HS-27A (cell line): ENCODE measurements around the gene BLVRB.
A peak's percentile ranks its signal among the peaks of the same experiment; 100 is the strongest.
"Not testable (repeated sequence)": the region's sequence is repeated elsewhere in the genome, so short reads cannot be mapped to it uniquely, and the experiment has no call there.

ENCODE experiments used
- DNase-seq: peaks from one replicate; pipeline ENCODE4 v3.0.0-alpha.2; 2012; ENCODE audit warnings: low read depth, missing footprints

Gene BLVRB

GRCh38 chr19:40449506-40449905 is 16.0 kb downstream of the BLVRB start:
- DNase-seq, result no peak

- no peak for DNase-seq
Observed at GRCh38 chr19:40446263-40446784, 19.2 kb downstream of the BLVRB start.

- no peak for DNase-seq
Observed at GRCh38 chr19:40445780-40446262, 19.7 kb downstream of the BLVRB start.

GRCh38 chr19:40444825-40445312 is 20.7 kb downstream of the BLVRB start:
- DNase-seq, result no peak

GRCh38 chr19:40444000-40444824 is 21.3 kb downstream of the BLVRB start, which contains the start of gene SERTAD3:
Gene SERTAD3, minus strand, starts transcription at chr19:40444335. Its CDS starts 2,255 bp downstream, at chr19:40442080.
- peak; percentile 96 for DNase-seq

- peak; percentile 100 for DNase-seq
Observed at GRCh38 chr19:40443131-40443999, 22.2 kb downstream of the BLVRB start.

- DNase-seq, result no peak
Observed at GRCh38 chr19:40442328-40443130, 23.0 kb downstream of the BLVRB start.

- no peak for DNase-seq
Observed at GRCh38 chr19:40441719-40442253, 23.8 kb downstream of the BLVRB start.

GRCh38 chr19:40438284-40438683 is 27.3 kb downstream of the BLVRB start:
- no peak for DNase-seq

- DNase-seq, result peak; percentile 82
Observed at GRCh38 chr19:40433391-40434216, 31.9 kb downstream of the BLVRB start.

- not testable (repeated sequence) for DNase-seq
Observed at GRCh38 chr19:40432760-40433159, 32.8 kb downstream of the BLVRB start.

GRCh38 chr19:40431698-40432097 is 33.8 kb downstream of the BLVRB start:
- no peak for DNase-seq

- DNase-seq, result not testable (repeated sequence)
Observed at GRCh38 chr19:40430242-40430641, 35.3 kb downstream of the BLVRB start.

- DNase-seq, result not testable (repeated sequence)
Observed at GRCh38 chr19:40428197-40428596, 37.3 kb downstream of the BLVRB start.

- DNase-seq, result peak; percentile 100
Observed at GRCh38 chr19:40425450-40426287, 39.9 kb downstream of the BLVRB start, which contains the start of gene SERTAD1. Gene SERTAD1, minus strand, starts transcription at chr19:40425992. Its CDS starts 2,446 bp downstream, at chr19:40423546.

- peak; percentile 45 for DNase-seq
Observed at GRCh38 chr19:40424637-40425449, 40.7 kb downstream of the BLVRB start.

- DNase-seq, result no peak
Observed at GRCh38 chr19:40423938-40424337, 41.6 kb downstream of the BLVRB start.
